GM10847 (cell line): ENCODE measurements around the gene ZMYND19.
A peak's percentile ranks its signal among the peaks of the same experiment; 100 is the strongest.

Source experiments
- POLR2A ChIP-seq: IDR thresholded peaks from 2 replicates; pipeline ENCODE4 v1.6.1; 2011; ENCODE audit not compliant: insufficient read length; ENCODE audit errors: extremely low read depth

The ZMYND19 gene

GRCh38 chr9:137618105-137619067, 28.1 kb upstream of the ZMYND19 start, which contains the start of gene EHMT1:
Gene EHMT1 (plus strand): TSS chr9:137619005. CDS start chr9:137619029, 24 bp downstream.
- peak; percentile 72 for TF ChIP-seq POLR2A

- no peak for TF ChIP-seq POLR2A
Measured at GRCh38 chr9:137615387-137615871, 25.1 kb upstream of the ZMYND19 start.

- no peak for TF ChIP-seq POLR2A
Measured at GRCh38 chr9:137614631-137615386, 24.5 kb upstream of the ZMYND19 start.

GRCh38 chr9:137613738-137614523, 23.6 kb upstream of the ZMYND19 start:
- TF ChIP-seq POLR2A, result no peak

- TF ChIP-seq POLR2A, result no peak
Measured at GRCh38 chr9:137613259-137613658, 22.9 kb upstream of the ZMYND19 start.

GRCh38 chr9:137612741-137613142, 22.4 kb upstream of the ZMYND19 start:
- no peak for TF ChIP-seq POLR2A

- no peak for TF ChIP-seq POLR2A
Measured at GRCh38 chr9:137611623-137612609, 21.6 kb upstream of the ZMYND19 start.

- no peak for TF ChIP-seq POLR2A
Measured at GRCh38 chr9:137610944-137611343, 20.6 kb upstream of the ZMYND19 start.

GRCh38 chr9:137607141-137607857, 17.0 kb upstream of the ZMYND19 start:
- no peak for TF ChIP-seq POLR2A

- no peak for TF ChIP-seq POLR2A
Measured at GRCh38 chr9:137606734-137607138, 16.4 kb upstream of the ZMYND19 start.

GRCh38 chr9:137606005-137606621, 15.8 kb upstream of the ZMYND19 start:
- TF ChIP-seq POLR2A, result no peak

- TF ChIP-seq POLR2A, result peak; percentile 64
Measured at GRCh38 chr9:137605121-137606004, 15.1 kb upstream of the ZMYND19 start, which contains the start of gene ARRDC1. Gene ARRDC1 (plus strand): TSS chr9:137605686. CDS start chr9:137605718, 32 bp downstream.
